Hepatocyte (in vitro differentiated cells): ENCODE measurements around the gene CARD8.

Experiments used
- EZH2 ChIP-seq: fragments of 200-600 bp; sonication (generic); IDR thresholded peaks from 2 replicates; pipeline ENCODE4 v1.6.1; 2016; ENCODE audit warnings: antibody characterized with exemption, mild to moderate bottlenecking, borderline replicate concordance
- EZH2phosphoT487 ChIP-seq: fragments of 200-600 bp; sonication (generic); IDR thresholded peaks from one replicate; pipeline ENCODE4 v1.6.1; 2018; ENCODE audit warnings: antibody characterized with exemption, mild to moderate bottlenecking, low read depth, moderate library complexity; ENCODE audit not compliant: unreplicated experiment, severe bottlenecking
- TF ChIP-seq, protein P1 (sequence below): fragments of 200-600 bp; sonication (generic); IDR thresholded peaks from 2 replicates; pipeline ENCODE4 v1.5.1; 2016; ENCODE audit warnings: antibody characterized with exemption, mild to moderate bottlenecking; ENCODE audit not compliant: poor library complexity

DNA sequence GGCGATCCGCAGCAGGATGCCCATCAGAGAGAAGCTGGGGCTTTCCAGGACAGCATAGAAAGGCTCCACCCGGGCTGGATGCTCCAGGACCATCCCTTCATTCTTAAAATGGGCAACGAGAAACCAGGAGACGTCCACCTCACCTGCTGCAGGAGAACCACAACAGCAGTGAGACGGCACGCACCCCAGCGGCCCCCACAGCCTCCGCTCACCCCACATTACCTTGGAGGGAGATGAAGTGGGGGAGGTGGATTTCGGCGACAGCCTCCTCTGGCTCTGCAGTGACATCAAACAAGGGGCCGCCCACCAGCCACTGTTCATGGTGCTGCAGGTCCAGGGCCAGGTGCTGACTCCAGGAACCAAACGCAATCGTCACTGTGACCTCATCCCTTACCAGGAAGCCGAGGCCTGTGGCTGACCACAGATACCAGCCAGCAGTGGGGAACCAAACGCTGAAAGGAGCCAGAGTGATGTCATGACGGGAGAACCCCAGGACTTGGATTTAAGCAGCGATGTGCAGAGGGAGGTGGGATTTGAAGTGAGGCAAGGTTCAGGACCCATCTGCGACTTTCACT lies 25.1 kb downstream of the CARD8 start:
- TF ChIP-seq, protein P1, sequence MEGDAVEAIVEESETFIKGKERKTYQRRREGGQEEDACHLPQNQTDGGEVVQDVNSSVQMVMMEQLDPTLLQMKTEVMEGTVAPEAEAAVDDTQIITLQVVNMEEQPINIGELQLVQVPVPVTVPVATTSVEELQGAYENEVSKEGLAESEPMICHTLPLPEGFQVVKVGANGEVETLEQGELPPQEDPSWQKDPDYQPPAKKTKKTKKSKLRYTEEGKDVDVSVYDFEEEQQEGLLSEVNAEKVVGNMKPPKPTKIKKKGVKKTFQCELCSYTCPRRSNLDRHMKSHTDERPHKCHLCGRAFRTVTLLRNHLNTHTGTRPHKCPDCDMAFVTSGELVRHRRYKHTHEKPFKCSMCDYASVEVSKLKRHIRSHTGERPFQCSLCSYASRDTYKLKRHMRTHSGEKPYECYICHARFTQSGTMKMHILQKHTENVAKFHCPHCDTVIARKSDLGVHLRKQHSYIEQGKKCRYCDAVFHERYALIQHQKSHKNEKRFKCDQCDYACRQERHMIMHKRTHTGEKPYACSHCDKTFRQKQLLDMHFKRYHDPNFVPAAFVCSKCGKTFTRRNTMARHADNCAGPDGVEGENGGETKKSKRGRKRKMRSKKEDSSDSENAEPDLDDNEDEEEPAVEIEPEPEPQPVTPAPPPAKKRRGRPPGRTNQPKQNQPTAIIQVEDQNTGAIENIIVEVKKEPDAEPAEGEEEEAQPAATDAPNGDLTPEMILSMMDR = no peak
- TF ChIP-seq EZH2 = no peak
- no peak for TF ChIP-seq EZH2phosphoT487
